Activated naive CD4-positive, alpha-beta T cell treated with anti-CD3 and anti-CD28 coated beads, Interleukin-2, amount 50 U/mL, for 72 hours (primary cell): ENCODE results near the gene LRIG3. TPM values are rescaled to one million over a fixed set of nuclear protein-coding genes. Genes with fewer than 3 reads are reported as not detected.

Source experiments
- ATAC-seq, 2 donors: fragments of 150-1000 bp; cut with Tn5 transposase; 2 replicates each; pipeline ENCODE4 v1.10.0; 2021; ENCODE audit warnings: mild to moderate bottlenecking in 2 of 2, moderate library complexity in 2 of 2
- DNase-seq, 2 donors: peaks; one replicate each; pipeline ENCODE4 v3.0.0; 2021 to 2022; ENCODE audit warnings: low spot score in 2 of 2
- H3K27ac Mint-ChIP-seq, 2 donors: one replicate each; pipeline ENCODE4 v1.8.0; 2022; ENCODE audit warnings: mild to moderate bottlenecking in 2 of 2, mixed read lengths in 2 of 2
- H3K36me3 Mint-ChIP-seq, 2 donors: one replicate each; pipeline ENCODE4 v1.8.0; 2022; ENCODE audit warnings: mixed read lengths in 2 of 2
- H3K9me3 Mint-ChIP-seq, 2 donors: one replicate each; pipeline ENCODE4 v1.8.0; 2022; ENCODE audit warnings: mixed read lengths in 2 of 2
- total RNA-seq, 2 donors: library from RNA; stranded (reverse); gene quantifications; one replicate each; pipeline ENCODE4 v1.2.3, GENCODE V29; 2022

LRIG3 gene
- total RNA-seq, 2 donors from 2014 or later, result not detected

DNA sequence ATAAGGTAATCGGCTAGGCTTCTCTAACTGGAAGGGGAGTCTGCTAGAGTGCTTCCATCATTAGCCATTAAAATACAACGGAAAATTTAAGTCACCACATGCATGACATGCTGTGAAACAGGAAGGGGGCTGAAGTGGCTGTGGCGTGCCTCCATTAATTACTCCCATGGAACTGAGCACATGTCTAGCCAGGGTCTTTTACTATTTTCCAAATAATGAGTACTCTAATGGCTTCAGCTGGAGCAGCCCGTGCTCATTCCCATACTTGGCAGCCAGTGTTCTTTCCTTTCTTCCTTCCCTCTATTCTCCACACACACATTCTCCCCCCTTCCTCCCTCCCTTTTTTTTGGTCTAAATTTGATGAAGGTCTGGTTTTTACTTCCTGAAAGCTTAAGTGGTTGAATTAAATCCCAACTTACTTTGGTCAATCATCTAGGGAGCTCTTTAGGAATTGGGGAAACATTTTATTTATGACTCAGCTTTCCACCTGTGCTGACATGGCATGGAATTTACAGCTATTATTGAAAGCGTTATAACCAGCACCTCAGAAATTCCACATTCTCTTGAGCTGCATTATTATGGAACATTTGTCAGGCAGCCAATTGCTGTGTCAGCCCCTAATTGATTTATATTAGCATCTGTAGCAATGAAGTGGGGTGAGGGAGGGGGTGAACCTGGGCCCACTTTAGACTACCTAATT is 72.3 kb downstream of the LRIG3 start:
- DNase-seq (no peak), ATAC-seq (no peak)
- H3K36me3 Mint-ChIP-seq, result no peaks in the 10 kb centered on the region
- H3K27ac Mint-ChIP-seq, result no peak overlapping the region
- H3K9me3 Mint-ChIP-seq, result peaks cover 8 to 15% of the 10 kb centered on the region in 2 donors

DNA sequence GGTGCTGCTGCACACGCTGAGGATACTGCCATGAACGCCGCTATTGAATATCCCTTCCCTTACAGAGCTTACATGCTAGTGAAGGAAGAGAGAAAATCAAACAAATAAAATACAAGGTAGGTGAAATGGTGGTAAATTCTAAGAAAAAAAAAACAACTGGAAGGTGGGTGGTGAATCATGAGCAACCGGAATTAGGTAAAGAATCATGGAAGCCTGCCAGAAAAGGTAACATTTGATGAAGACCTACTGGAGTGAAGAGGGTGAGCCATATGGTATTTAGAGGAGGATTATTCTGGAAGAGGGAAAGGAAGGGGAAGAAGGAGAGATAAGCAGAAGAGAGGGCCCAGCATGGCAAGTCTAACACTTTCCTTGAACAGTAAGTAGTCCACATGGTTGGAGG is 76.1 kb downstream of the LRIG3 start:
- ATAC-seq (no peak), DNase-seq (no peak)
- H3K27ac Mint-ChIP-seq, result no peak overlapping the region
- no peaks in the 10 kb centered on the region for H3K36me3 Mint-ChIP-seq
- peaks cover 7 to 8% of the 10 kb centered on the region in 2 donors for H3K9me3 Mint-ChIP-seq

DNA sequence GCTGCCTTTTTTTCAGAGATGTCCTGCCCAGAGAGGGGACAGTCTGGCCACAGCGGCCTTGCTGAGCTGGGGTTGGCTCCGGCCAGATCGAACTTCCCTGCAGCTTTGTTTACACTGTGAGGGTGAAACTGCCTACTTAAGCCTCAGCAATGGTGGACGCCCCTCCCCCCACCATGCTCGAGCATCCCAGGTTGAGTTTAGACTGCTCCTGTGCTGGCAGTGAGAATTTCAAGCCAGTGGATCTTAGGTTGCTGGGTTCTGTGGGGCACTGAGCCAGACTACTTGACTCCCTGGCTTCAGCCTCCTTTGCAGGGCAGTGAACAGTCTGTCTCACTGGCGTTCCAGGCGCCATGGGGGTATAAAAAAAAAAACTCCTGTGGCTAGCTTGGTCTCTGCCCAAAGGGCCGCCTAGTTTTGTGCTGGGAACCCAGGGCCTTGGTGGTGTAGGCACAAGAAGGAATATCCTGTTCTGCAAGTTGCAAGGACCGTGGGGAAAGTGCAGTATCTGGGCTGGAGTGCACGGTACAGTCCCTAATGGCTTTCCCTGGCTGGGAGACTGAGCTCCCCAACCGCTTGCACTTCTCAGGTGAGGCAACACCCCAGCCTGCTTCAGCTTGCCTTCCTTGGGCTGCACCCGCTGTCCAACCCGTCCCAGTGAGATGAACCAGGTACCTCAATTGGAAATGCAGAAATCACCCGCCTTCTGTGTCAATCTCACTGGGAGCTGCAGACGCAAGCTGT is 79.1 kb downstream of the LRIG3 start:
- peaks cover 23 to 29% of the 10 kb centered on the region in 2 donors for H3K9me3 Mint-ChIP-seq
- H3K36me3 Mint-ChIP-seq, result no peaks in the 10 kb centered on the region
- no peak for DNase-seq
- no peak overlapping the region for H3K27ac Mint-ChIP-seq
- no peak for ATAC-seq

DNA sequence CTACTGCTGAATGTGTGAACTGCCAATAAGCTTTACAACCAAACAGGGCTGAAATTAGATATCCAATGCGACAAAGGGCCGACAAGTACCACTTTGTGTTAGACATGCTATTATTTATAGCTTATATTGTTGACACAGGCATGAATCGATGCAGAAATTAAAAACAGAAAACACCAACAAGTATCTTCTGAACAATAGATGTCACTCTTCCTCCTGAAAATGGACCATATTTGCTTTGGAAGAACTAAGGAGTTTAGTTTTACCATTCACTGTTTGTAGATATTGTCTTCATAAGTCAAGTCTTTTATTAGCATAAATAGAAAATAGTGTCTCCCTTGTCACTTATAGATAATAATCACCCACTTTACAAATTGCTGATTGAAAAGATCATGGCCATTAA is 86.5 kb downstream of the LRIG3 start:
- peaks cover 19 to 20% of the 10 kb centered on the region in 2 donors for H3K9me3 Mint-ChIP-seq
- ATAC-seq, result no peak

DNA sequence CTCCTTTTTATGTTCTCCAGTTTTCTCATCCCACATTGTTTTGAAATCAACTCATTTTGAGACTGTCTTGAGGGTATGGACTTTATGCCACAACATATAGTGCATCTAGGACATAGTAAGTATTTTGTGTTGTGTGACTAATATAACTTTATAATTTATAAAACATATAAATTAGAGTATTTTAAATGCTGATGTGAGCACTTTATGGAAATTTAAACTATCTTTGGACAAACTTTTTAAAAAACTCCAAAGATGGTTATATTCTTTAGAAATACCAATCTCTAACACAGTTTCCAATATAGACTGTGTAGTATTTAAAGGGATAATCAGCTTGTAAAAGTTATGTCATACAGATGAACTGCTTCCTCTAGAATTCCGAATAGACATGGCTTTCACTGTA is 87.4 kb downstream of the LRIG3 start:
- Mint-ChIP-seq H3K27ac (no peak overlapping the region), H3K9me3 (peaks cover 18 to 20% of the 10 kb centered on the region in 2 donors), H3K36me3 (no peaks in the 10 kb centered on the region)
- no peak for DNase-seq
- ATAC-seq, result no peak

More for the DNA sequence above, 86.5 kb downstream of the LRIG3 start:
- Mint-ChIP-seq H3K27ac (no peak overlapping the region), H3K36me3 (no peaks in the 10 kb centered on the region)
- no peak for DNase-seq
